GM19438 (cell line): Measurements from ENCODE around the gene CD300LD.
"Not testable (repeated sequence)": the region's sequence is repeated elsewhere in the genome, so short reads cannot be mapped to it uniquely, and the experiment has no call there.

Experiments
- ATAC-seq: cut with Tn5 transposase; IDR thresholded peaks from one replicate; pipeline ENCODE4 v1.9.1; 2021; ENCODE audit warnings: low read depth; ENCODE audit not compliant: unreplicated experiment

The CD300LD gene

DNA sequence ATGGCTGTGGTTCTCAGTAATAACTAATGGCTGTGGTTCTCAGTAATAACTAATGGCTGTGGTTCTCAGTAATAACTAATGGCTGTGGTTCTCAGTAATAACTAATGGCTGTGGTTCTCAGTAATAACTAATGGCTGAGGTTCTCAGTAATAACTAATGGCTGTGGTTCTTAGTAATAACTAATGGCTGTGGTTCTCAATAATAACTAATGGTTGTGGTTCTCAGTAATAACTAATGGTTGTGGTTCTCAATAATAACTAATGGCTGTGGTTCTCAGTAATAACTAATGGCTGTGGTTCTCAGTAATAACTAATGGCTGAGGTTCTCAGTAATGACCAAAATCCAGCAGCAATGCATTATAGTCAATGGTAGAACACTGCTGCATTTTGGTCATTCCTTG is 18.4 kb downstream of the CD300LD start:
- not testable (repeated sequence) for ATAC-seq

DNA sequence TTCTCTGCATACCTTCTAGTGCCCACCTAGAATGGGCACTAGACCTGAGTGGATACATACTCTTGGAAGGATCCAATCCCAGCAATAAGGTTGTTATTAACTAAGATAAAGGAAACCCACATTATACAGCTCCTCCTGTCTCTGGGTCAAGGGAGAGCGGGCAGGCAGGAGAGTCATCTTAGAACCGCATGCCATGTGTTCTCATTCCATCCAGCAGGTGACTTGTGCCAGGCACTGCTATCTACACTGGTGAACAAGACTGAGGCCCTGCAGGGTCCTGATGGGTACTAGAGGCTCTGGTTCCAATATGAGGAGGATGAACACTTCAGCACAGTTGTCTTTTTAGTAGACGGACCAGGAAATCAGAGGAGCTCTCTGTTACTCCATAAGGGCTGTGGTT is 18.9 kb downstream of the CD300LD start:
- ATAC-seq = no peak

- ATAC-seq = no peak
Measured at GRCh38 chr17:74571621-74572270, 20.3 kb downstream of the CD300LD start.

DNA sequence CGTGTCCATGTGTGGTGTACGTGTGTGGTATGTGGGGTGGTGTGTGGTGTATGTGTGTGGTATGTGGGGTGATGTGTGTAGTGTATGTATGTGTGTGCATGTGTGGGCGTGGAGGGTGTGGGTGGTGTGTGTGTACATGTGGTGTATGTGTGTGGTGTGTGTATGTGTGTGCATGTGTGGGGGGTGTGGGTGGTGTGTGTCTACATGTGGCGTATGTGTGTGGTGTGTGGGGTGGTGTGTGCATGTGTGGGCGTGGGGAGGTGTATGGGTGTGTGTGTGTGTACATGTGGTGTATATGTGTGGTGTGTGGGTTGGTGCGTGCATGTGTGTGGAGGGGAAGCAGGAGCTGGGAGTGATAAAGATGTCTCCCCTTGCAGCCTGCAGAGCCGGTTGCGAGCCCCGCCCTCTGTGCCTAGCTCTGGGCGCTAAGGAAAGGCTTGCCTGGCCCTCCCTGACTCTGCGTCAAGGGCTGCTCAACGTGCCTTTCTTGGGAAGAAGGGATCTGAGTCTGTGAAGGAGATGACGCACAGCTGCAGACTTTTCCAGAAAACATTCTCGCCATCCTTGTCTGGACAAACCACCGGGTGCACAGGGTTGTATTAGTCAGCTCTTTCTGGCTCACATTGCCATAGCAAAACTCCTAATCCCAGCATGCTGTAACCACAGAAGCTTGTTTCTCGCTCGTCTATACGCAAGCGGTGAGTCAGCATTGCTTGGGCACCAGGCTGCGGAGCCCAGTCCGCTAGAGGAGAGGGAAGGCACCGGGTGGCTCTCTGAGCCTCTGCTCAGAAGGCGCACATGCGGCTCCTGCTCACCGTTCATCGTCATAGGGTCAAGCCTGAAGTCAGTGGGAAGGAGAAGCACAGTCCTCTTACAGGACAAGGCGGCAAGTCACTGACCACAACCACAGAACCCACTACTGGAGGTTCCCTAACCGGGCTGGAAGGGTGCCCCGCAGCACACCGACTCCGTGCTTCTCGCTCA is 22.8 kb downstream of the CD300LD start:
- ATAC-seq = no peak

- no peak for ATAC-seq
Measured at GRCh38 chr17:74568106-74568873, 23.8 kb downstream of the CD300LD start.

DNA sequence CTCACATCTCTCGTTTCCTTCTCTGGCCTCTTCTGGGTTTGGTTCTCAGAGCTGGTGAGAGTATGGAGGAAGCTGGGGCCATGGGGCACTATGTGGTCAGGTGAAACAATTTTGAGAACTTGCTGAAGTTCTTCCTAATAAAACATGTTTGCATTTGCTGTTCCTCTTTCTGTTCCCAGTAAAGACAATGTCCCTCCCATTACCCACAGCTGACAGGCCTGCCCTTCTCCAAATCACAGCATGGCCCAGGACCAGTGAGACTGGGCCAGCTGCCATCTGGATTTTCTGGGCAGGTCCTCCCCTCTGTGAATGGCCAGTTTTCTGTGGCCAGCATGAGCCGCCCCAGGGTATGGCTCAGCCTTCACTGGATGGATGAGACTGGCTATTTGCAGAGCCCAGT is 24.7 kb downstream of the CD300LD start, which contains the start of gene CD300H:
CD300H (minus strand) TSS at position 113 of the 400 bp plus-strand sequence.
- ATAC-seq = no peak

- ATAC-seq = no peak
Measured at GRCh38 chr17:74566132-74566753, 25.8 kb downstream of the CD300LD start.

DNA sequence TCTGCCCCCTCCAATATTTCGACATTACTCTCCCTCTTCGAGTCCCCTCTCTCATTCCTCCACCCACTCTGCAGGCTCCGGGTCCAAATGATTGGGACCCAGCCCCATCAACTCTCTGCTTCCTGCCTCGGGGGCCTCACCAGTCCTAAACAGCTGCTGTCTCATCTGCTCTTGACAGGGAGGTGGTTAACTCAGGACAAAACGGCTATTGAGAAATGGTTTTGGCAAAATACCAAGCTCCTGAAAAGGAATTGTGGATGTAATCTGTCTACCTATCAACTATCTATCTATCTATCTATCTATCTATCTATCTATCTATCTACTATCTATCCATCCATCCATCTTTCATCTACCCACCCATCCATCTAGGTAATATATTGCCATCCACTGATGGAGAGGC is 27.0 kb downstream of the CD300LD start:
- no peak for ATAC-seq

DNA sequence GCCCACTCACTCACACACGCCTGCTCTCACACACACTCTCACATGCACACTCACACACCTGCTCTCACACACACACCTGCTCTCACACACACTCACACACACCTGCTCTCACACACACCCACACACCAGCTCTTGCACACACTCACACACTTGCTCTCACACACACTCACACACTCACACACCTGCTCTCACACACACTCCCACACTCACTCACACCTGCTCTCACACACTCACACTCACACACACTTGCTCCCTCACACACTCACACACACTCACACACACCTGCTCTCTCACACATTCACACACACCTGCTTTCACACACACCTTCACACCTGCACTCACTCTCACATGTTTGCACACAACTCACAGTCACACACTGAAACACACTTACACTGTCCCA is 28.7 kb downstream of the CD300LD start:
- ATAC-seq = no peak

- no peak for ATAC-seq
Measured at GRCh38 chr17:74561586-74561985, 30.5 kb downstream of the CD300LD start.

DNA sequence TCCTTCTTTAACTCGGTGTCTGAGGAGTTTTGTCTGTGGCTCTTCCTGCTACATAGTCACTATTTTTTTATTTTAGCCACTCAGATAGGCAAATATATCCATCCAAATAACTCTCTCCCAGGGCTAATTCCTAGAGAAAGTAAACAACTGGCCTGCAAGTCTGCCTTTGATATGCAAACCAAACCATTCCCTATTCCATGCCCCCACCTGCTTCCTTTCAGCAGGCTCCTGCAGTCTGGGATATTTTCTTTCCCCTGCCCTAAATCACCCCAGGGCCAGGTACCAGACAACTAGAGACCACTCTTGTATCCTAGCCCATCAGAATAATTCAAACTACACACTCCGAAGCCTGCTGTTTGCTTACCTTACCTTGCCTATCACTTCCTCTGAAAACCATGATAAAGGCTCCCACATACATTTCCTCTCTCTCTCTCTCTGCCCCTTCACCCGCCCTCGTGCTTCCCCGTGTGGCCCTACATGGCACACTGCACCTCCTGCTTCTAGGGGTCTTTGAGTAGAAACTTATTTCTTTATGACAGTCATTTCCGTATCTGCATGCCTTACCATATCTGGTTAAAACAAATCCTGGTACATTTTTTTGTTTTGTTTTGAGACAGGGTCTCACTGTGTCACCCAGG is 33.1 kb downstream of the CD300LD start:
- no peak for ATAC-seq

DNA sequence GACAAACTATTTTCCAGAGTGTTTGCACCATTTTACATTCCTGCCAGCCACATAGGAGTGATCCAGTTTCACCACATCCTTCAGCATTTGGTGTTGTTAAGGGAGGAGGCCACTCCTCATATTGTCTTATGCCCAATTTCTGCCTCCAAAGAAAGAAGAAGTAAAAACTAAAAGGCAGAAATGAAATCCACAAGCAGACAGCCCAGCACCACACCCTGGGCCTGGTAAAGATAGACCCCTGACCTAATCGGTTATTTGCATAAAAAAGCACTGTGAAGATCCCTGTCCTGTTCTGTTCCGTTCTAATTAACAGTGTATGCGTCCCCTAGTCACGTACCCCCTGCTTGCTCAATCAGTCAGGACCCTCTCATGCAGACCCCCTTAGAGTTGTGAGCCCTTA is 33.7 kb downstream of the CD300LD start:
- not testable (repeated sequence) for ATAC-seq

DNA sequence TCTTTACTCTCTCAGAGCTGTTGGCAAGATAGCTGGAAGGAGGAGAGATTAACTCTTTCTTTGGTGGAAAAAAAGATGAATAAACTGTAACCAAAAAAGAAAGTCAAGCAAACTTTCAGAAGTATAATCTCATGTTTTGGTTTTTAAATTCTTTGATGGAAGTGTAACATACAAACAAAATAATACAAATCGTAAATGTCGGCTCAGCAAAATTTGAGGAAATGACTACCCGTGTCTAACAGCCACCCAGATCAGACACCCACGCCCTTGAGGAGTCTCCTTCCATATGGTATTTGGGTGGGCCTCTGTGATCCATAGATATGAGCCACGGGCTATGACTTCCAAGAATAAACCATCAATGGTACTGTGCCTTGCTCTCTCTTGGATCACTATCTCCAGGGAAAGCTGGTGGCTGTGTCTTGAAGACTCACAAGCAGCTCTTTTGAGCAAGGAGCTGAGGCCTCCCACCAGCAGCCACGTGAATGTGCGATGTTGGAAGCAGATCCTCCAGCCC is 36.6 kb downstream of the CD300LD start:
- ATAC-seq = no peak

- no peak for ATAC-seq
Measured at GRCh38 chr17:74554909-74555308, 37.2 kb downstream of the CD300LD start.

DNA sequence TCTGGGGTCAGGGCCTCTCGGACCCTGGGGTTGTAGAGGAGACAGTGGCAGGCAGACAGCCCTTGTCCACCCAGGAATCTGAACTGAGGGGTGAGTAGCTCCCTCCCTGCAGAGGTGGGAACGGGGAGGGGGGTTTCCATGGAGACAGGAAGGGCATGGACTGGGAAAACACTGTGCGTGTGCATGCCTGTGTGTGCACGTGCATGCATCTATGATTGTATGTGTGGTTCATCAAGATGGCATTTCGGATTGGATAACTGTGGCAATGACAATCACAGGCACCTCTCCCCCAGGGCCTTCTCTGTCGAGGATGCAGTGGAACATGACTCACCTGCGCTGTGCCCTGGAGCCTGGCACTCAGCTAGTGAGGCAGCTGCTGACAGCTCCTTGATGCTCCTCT is 40.0 kb downstream of the CD300LD start:
- ATAC-seq = no peak

DNA sequence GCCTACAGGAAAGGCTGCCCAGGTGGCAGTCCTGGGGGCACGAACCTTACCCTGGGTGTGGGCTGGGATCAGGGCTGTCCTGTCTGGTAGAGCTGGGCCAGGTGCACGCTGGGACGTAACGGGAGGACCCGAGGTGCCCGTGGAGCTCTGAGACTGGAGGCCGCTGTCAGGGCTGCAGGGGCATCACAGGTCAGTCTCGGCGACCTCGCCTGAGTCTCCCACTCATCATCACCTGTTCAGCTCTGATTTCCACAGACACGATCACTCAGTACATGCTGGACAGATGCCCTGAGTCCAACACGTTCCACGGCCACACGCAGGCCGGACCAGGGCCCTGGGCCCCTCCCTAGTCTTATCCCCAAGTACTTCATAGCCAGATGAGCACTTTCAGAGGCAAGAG is 41.5 kb downstream of the CD300LD start:
- ATAC-seq = no peak

- ATAC-seq = no peak
Measured at GRCh38 chr17:74549343-74549742, 42.7 kb downstream of the CD300LD start.

- ATAC-seq = no peak
Measured at GRCh38 chr17:74547736-74548135, 44.3 kb downstream of the CD300LD start.

DNA sequence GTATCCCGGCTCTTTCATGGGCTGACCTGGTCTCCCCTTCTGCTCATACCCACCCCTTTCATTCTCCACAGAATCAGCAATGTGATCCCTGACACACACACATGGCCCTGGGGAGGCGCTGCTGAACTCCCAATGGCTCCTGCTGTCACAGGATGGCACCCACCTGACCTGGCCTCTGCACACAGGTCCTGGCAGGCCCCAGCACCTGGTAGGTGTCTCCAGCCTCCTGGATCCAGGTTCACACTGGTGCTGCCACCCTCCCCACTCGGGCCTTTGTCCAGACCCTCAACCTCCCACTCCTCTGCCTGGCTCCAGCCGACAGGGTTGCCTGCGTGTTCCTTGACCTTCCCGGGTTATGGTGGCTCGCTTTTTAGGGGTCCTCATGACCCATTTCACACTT is 44.8 kb downstream of the CD300LD start:
- no peak for ATAC-seq

- no peak for ATAC-seq
Measured at GRCh38 chr17:74546586-74546985, 45.5 kb downstream of the CD300LD start.
